Glutamatergic neuron (in vitro differentiated cells): ENCODE results near the gene POLR2A. TPM values are rescaled to one million over a fixed set of nuclear protein-coding genes. Genes with fewer than 3 reads are reported as not detected.

Source experiments
- DNase-seq: peaks from one replicate; pipeline ENCODE4 v3.0.0; 2022
- H3K27ac Mint-ChIP-seq: one replicate; pipeline ENCODE4 v1.8.0; 2020; ENCODE audit warnings: mild to moderate bottlenecking, mixed read lengths, inconsistent platforms; ENCODE audit not compliant: unreplicated experiment
- H3K27me3 Mint-ChIP-seq: one replicate; pipeline ENCODE4 v1.8.0; 2020; ENCODE audit warnings: mild to moderate bottlenecking, moderate library complexity, mixed read lengths, inconsistent platforms; ENCODE audit not compliant: unreplicated experiment
- H3K36me3 Mint-ChIP-seq: one replicate; pipeline ENCODE4 v1.8.0; 2020; ENCODE audit warnings: mild to moderate bottlenecking, mixed read lengths, inconsistent platforms; ENCODE audit not compliant: unreplicated experiment
- H3K4me1 Mint-ChIP-seq: one replicate; pipeline ENCODE4 v1.8.0; 2020; ENCODE audit warnings: mild to moderate bottlenecking, low read depth, mixed read lengths, inconsistent platforms; ENCODE audit not compliant: unreplicated experiment
- H3K4me3 Mint-ChIP-seq: one replicate; pipeline ENCODE4 v1.8.0; 2020; ENCODE audit warnings: mild to moderate bottlenecking, mixed read lengths, inconsistent platforms; ENCODE audit not compliant: unreplicated experiment
- H3K9me3 Mint-ChIP-seq: one replicate; pipeline ENCODE4 v1.8.0; 2020; ENCODE audit warnings: mild to moderate bottlenecking, moderate library complexity, mixed read lengths, inconsistent platforms; ENCODE audit not compliant: unreplicated experiment
- total RNA-seq: library from RNA; stranded (reverse); fragmentation: NEBNext Ultra II Directional; extraction: Animal tissue kit (Norgen Biotek cat#: 25700); gene quantifications from one replicate; pipeline ENCODE4 v1.2.1, GENCODE V29; 2021; ENCODE audit not compliant: unreplicated experiment
- TF ChIP-seq, protein P1 (sequence below): fragments of 200-600 bp; sonication (generic); IDR thresholded peaks from one replicate; pipeline ENCODE4 v1.5.0; 2021; ENCODE audit not compliant: partially characterized antibody, unreplicated experiment

Gene POLR2A
- total RNA-seq, 1 donor from 2014 or later = 200 TPM

DNA sequence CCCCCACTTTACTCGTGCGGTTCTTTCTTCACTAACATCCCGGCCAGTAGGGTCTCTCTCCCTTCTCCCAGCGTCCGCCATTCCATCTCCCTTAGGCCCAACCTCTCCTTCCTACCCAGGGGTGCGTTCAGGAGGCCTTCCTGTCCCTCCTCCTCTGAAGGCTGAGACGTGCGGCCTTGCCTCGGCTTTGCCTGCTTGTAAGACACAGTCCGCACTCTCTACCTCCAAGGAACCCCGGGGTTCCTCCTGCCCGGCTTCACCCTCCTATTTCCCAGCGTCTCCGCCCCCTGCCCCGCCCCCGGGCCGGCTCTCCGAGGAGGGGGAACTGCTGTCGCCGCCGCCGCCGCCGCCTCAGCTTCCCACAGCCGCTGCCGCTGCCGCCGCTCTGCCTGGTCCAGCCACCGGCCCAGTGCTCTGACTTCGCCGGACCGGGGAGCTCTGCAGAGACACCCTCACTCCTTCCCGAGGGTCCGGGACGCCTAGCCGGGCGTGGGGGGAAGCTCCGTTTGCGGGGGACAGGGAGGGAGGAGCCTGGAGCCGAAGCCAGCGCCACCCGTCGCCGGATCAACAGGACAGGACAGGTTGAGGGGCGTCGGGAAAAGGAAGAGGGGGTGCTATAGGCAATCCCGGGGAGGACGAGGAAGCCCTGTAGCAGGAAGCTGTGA, 46.1 kb upstream of the POLR2A start:
- Mint-ChIP-seq H3K27me3 (peaks cover 22% of the 10 kb centered on the region), H3K4me3 (peak overlapping the region; percentile 86), H3K36me3 (no peaks in the 10 kb centered on the region), H3K27ac (peak overlapping the region; percentile 38), H3K9me3 (peaks cover 18% of the 10 kb centered on the region), H3K4me1 (peaks cover 17% of the 10 kb centered on the region)
- TF ChIP-seq, protein P1, sequence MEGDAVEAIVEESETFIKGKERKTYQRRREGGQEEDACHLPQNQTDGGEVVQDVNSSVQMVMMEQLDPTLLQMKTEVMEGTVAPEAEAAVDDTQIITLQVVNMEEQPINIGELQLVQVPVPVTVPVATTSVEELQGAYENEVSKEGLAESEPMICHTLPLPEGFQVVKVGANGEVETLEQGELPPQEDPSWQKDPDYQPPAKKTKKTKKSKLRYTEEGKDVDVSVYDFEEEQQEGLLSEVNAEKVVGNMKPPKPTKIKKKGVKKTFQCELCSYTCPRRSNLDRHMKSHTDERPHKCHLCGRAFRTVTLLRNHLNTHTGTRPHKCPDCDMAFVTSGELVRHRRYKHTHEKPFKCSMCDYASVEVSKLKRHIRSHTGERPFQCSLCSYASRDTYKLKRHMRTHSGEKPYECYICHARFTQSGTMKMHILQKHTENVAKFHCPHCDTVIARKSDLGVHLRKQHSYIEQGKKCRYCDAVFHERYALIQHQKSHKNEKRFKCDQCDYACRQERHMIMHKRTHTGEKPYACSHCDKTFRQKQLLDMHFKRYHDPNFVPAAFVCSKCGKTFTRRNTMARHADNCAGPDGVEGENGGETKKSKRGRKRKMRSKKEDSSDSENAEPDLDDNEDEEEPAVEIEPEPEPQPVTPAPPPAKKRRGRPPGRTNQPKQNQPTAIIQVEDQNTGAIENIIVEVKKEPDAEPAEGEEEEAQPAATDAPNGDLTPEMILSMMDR = no peak
- peak; percentile 57 for DNase-seq

DNA sequence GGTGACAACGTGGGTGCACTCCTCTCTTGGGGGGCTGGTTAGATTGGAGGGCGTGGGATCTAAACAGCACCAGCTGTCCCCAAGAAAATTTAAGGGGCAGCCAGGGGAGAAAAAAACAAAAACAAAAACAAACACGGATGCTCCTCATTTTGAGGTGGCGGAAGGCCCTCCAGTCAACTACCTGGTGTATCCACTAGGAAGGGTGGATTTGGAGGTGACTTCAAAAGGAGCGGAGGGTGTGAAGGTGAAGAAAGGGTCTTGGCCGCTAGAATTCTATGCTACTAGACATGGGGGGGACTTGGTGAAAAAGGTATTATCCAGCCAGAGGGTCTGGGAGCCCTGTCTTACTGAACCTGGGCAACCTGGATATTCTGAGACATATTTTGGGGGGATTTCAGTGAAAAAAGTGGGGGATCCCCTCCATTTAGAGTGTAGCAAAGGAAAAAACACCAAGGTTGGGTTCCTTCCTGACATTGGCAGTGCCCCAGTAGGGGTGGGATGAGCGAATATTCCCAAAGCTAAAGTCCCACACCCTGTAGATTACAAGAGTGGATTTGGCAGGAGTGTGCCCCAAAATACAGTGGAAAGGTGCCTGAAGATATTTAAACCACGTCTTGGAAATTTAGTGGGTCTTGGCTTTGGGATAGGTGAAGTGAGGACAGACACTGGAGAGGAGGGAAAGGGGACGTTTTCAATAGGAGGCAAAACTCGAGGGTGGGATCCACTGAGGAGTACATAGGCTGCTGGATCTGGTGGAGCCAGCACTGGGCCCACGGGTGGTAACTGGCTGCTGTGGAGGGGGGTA, 45.3 kb upstream of the POLR2A start:
- Mint-ChIP-seq H3K4me3 (peak overlapping the region; percentile 74), H3K9me3 (peaks cover 18% of the 10 kb centered on the region), H3K36me3 (no peaks in the 10 kb centered on the region), H3K27me3 (peaks cover 22% of the 10 kb centered on the region), H3K4me1 (peaks cover 17% of the 10 kb centered on the region), H3K27ac (no peak overlapping the region)
- DNase-seq = no peak
- TF ChIP-seq, protein P1 = no peak

DNA sequence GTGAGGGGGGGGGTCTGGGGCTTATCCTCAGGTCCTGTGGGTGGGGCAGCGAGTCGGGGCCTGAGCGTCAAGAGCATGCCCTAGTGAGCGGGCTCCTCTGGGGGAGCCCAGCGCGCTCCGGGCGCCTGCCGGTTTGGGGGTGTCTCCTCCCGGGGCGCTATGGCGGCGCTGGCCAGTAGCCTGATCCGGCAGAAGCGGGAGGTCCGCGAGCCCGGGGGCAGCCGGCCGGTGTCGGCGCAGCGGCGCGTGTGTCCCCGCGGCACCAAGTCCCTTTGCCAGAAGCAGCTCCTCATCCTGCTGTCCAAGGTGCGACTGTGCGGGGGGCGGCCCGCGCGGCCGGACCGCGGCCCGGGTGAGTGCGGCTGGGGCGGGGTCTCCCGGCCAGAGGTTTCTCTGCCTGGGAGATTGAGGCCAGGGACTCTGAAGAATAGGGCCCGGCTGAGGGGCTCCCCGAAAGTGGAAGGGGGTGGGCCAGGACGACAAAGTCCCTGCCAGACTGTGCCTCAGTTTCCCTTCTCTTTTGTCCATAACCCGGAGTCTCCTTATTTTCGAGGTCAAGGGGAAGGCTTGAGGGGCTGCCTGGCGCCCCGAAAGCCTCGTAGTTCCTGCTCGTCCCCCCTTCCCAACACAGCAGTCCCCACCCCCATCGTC, 44.6 kb upstream of the POLR2A start, which contains the start of gene FGF11:
Gene FGF11 (plus strand): TSS at position 51 of the 651 bp plus-strand sequence. CDS start 109 bp downstream, at position 160.
- peaks cover 24% of the 10 kb centered on the region for H3K27me3 Mint-ChIP-seq
- TF ChIP-seq, protein P1 = no peak
- peak within 1 kb of the TSS; percentile 73 for H3K27ac Mint-ChIP-seq
- no peak for DNase-seq
- H3K4me1 Mint-ChIP-seq = peaks cover 17% of the 10 kb centered on the region
- peak within 1 kb of the TSS; percentile 92 for H3K4me3 Mint-ChIP-seq
- peaks cover 18% of the 10 kb centered on the region for H3K9me3 Mint-ChIP-seq
- H3K36me3 Mint-ChIP-seq = no peaks in the 10 kb centered on the region

DNA sequence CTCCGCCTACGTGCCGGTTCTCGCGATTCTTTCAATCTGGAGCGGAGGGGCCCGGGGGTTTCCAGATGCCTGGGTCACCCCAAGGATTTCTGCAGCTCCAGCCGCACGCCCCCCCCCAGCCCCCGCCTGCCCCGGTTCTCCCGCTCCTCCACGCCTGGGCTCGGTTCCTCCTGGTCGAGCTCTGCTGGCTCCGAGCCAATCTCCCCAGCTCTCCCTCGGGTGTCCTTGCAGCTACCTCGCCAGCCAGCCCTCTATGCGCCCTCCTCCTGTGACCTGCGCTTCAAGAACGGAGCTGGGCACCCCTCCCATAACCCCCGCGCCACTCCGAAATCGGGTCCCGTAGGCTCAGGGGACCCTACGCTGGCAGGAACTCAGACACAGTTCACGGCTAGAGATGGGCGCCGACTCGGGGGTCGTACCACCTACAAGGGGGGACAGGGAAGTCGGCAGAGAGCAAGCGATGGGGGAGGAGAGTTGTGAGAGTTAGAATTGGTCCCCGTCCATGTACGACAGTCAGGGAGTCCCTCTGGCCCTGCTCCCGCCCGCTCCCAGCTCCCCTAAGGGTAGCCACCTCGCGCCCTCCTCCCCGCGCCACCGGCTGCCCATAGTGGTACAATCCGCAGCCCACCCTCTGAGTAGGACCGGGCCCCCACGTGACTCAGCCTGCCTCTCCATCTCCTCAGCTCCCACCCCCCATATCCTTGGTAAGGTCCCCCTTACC, 43.9 kb upstream of the POLR2A start:
- H3K4me1 Mint-ChIP-seq = peaks cover 17% of the 10 kb centered on the region
- DNase-seq = peak; percentile 70
- H3K27me3 Mint-ChIP-seq = peaks cover 24% of the 10 kb centered on the region
- peak overlapping the region; percentile 73 for H3K27ac Mint-ChIP-seq
- H3K9me3 Mint-ChIP-seq = peaks cover 13% of the 10 kb centered on the region
- TF ChIP-seq, protein P1 = no peak
- no peaks in the 10 kb centered on the region for H3K36me3 Mint-ChIP-seq
- H3K4me3 Mint-ChIP-seq = peak overlapping the region; percentile 92
